MG63 (cell line): ENCODE results near the gene ACAD10. TPM values are rescaled to one million over a fixed set of nuclear protein-coding genes. Genes with fewer than 3 reads are reported as not detected.

Experiments
- total RNA-seq: library from RNA; depleted of rRNA; stranded (reverse); fragments of >200 nt; shearing (Covaris generic); gene quantifications from 2 replicates; pipeline ENCODE4 v1.2.3, GENCODE V29; 2014; ENCODE audit warnings: low replicate concordance; rRNA removed

The ACAD10 gene
- total RNA-seq, 1 experiment from 2014 or later, result 17.3 TPM

Other genes starting within 250 kb of the ACAD10 start
- gene ATXN2, start 86.7 kb upstream of the ACAD10 start, total RNA-seq, result 6.9 and 7.1 TPM in 2 replicates
- 11.0 and 12.4 TPM in 2 replicates for gene BRAP, start 97 bp upstream of the ACAD10 start, total RNA-seq
- 55.8 and 61.9 TPM in 2 replicates for gene ALDH2, start 80.9 kb downstream of the ACAD10 start, total RNA-seq
- gene MAPKAPK5, start 156.2 kb downstream of the ACAD10 start, total RNA-seq, result 22.5 and 46.4 TPM in 2 replicates